ENCODE measurements around the gene ZMPSTE24. TPM values are rescaled to one million over a fixed set of nuclear protein-coding genes. Genes with fewer than 3 reads are reported as not detected.
"Not testable (repeated sequence)": the region's sequence is repeated elsewhere in the genome, so short reads cannot be mapped to it uniquely, and the experiment has no call there.

Gene ZMPSTE24
- polyA plus RNA-seq = 22.9 TPM

GRCh38 chr1:40257688-40258444 lies at the start of gene ZMPSTE24:
Gene ZMPSTE24 (plus strand): TSS chr1:40258236. CDS start chr1:40258272, 36 bp downstream.
- H3K27me3 Mint-ChIP-seq = no peaks in the 10 kb centered on the region
- H3K27ac Mint-ChIP-seq = peak within 1 kb of the TSS; percentile 93 to 100 (median 99)
- peaks cover 19 to 27% (median 25%) of the 10 kb centered on the region in 3 donors for H3K4me1 Mint-ChIP-seq
- H3K4me3 Mint-ChIP-seq = peak within 1 kb of the TSS; percentile 97 to 99 (median 97)
- no peaks in the 10 kb centered on the region for H3K9me3 Mint-ChIP-seq
- no peaks in the 10 kb centered on the region for H3K36me3 Mint-ChIP-seq

GRCh38 chr1:40210511-40211204 lies 47.4 kb upstream of the ZMPSTE24 start:
- Mint-ChIP-seq H3K27ac (peak overlapping the region in 1 of 3 donors; percentile 36), H3K36me3 (peaks cover 7% of the 10 kb centered on the region), H3K4me1 (peaks cover 3 to 5% (median 4%) of the 10 kb centered on the region in 3 donors), H3K4me3 (no peak overlapping the region), H3K9me3 (peaks cover 0 to 1% (median 0%) of the 10 kb centered on the region in 3 donors), H3K27me3 (no peaks in the 10 kb centered on the region)

- Mint-ChIP-seq H3K27ac (no peak overlapping the region), H3K36me3 (peaks cover 2% of the 10 kb centered on the region), H3K4me3 (no peak overlapping the region)
These were observed 39.7 kb upstream of the ZMPSTE24 start for GRCh38 chr1:40218333-40218732.

DNA sequence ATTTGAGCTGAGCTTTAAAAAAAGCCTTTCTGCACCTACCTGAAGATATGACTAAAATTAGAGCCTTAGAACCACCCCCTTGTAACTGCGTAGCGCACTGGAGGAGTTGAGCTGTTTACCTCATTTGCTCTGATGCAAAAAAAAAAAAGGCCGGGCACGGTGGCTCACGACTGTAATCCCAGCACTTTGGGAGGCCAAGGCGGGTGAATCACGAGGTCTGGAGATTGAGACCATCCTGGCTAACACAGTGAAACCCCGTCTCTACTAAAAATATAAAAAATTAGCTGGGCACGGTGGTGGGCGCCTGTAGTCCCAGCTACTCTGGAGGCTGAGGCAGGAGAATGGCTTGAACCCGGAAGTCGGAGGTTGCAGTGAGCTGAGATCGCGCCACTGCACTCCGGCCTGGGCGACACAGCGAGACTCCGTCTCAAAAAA lies 36.5 kb upstream of the ZMPSTE24 start:
- H3K9me3 Mint-ChIP-seq, H3K4me1 Mint-ChIP-seq, H3K36me3 Mint-ChIP-seq, H3K27ac Mint-ChIP-seq, H3K4me3 Mint-ChIP-seq, H3K27me3 Mint-ChIP-seq: not testable (repeated sequence)

More at GRCh38 chr1:40218333-40218732, 39.7 kb upstream of the ZMPSTE24 start:
- Mint-ChIP-seq H3K9me3 (no peaks in the 10 kb centered on the region), H3K4me1 (peaks cover 0 to 3% (median 0%) of the 10 kb centered on the region in 3 donors), H3K27me3 (no peaks in the 10 kb centered on the region)

DNA sequence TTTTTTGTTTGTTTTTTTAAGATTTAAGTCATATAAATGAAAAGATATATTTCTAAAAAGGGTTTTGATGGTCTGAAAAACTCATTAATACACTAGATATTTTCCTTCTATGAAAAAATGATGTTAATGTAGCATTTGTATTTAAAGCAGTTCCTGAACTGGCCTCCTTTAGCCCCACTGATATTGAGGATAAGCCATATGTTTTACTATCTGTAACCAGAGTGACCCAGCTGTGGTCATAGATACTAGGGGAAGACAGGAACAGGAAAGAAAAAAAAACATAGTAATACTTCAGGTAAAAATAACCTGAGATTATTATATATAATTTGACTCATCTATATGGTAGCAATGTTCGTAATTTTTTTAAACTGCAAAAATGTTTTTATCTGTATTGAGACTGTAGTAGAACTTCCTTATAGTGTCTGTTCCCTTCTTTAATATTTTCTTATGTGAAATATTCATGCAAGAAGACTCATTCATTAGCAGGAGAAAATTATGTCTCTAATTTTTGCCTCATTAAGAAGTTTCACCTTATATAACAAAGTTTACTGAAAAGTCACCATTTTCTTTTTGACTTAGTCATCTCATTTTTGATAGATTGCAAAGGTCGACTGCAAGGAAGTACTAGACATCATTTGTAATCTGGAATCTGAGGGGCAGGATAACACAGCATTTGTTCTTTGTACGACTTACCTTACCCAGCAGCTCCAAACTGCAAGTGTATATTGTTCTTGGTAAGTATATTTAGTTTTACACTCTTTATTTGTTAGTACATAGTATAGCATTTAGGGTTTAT lies 35.9 kb upstream of the ZMPSTE24 start:
- H3K9me3 Mint-ChIP-seq = no peaks in the 10 kb centered on the region
- no peak overlapping the region for H3K27ac Mint-ChIP-seq
- H3K27me3 Mint-ChIP-seq = no peaks in the 10 kb centered on the region
- H3K4me1 Mint-ChIP-seq = peaks cover 0 to 3% (median 2%) of the 10 kb centered on the region in 3 donors
- peaks cover under 1% of the 10 kb centered on the region for H3K36me3 Mint-ChIP-seq
- no peak overlapping the region for H3K4me3 Mint-ChIP-seq

DNA sequence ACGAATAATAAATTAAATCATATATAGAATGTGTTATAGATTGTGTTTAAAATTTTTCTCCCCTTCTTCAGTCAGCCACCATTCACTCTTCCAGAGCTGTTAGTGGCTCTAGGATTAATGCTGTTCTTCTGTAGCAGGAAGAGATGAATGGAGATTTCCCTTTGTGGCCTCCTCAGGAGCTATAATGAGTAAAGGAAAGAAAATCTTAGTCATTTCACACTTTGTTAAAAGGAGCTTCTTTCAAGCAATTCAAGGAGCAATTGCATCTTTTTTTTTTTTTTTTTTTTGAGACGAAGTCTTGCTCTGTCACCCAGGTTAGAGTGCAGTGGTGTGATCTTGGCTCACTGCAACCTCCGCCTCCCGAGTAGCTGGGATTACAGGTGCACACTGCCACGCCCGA lies 34.0 kb upstream of the ZMPSTE24 start:
- Mint-ChIP-seq H3K36me3 (peaks cover 2% of the 10 kb centered on the region), H3K9me3 (no peaks in the 10 kb centered on the region), H3K4me1 (peaks cover 0 to 3% (median 2%) of the 10 kb centered on the region in 3 donors), H3K27ac (no peak overlapping the region), H3K27me3 (no peaks in the 10 kb centered on the region), H3K4me3 (no peak overlapping the region)

GRCh38 chr1:40226192-40226591 lies 31.8 kb upstream of the ZMPSTE24 start:
- Mint-ChIP-seq H3K27ac (no peak overlapping the region), H3K4me3 (no peak overlapping the region), H3K36me3 (peaks cover 7% of the 10 kb centered on the region), H3K9me3 (peaks cover 0 to 1% (median 0%) of the 10 kb centered on the region in 3 donors), H3K27me3 (no peaks in the 10 kb centered on the region), H3K4me1 (peaks cover 2 to 6% (median 2%) of the 10 kb centered on the region in 3 donors)

GRCh38 chr1:40232444-40232843 lies 25.6 kb upstream of the ZMPSTE24 start:
- H3K36me3 Mint-ChIP-seq = peaks cover 20% of the 10 kb centered on the region
- H3K9me3 Mint-ChIP-seq = peaks cover 0 to 1% (median 0%) of the 10 kb centered on the region in 3 donors
- H3K4me3 Mint-ChIP-seq = no peak overlapping the region
- H3K4me1 Mint-ChIP-seq = peaks cover 0 to 8% (median 4%) of the 10 kb centered on the region in 3 donors
- no peak overlapping the region for H3K27ac Mint-ChIP-seq
- no peaks in the 10 kb centered on the region for H3K27me3 Mint-ChIP-seq

DNA sequence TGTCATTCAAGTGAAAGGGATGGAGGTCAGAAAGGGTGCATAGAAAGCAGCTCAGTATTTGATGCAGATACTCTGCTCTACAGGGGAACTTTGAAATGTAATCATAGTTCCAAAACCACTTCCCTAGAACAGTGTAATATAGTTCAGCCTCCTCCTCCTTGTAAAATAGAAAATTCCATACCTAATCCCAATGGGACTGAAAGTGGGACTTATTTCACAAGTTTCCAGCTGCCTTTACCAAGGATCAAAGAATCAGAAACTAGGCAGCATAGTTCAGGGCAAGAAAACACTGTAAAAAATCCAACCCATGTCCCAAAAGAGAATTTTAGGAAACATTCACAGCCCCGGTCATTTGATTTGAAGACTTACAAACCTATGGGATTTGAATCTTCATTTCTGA lies 18.4 kb upstream of the ZMPSTE24 start:
- Mint-ChIP-seq H3K4me3 (no peak overlapping the region), H3K27ac (peak overlapping the region in 1 of 3 donors; percentile 10), H3K4me1 (peaks cover 5 to 8% (median 6%) of the 10 kb centered on the region in 3 donors), H3K9me3 (no peaks in the 10 kb centered on the region), H3K27me3 (no peaks in the 10 kb centered on the region), H3K36me3 (peaks cover 4% of the 10 kb centered on the region)

DNA sequence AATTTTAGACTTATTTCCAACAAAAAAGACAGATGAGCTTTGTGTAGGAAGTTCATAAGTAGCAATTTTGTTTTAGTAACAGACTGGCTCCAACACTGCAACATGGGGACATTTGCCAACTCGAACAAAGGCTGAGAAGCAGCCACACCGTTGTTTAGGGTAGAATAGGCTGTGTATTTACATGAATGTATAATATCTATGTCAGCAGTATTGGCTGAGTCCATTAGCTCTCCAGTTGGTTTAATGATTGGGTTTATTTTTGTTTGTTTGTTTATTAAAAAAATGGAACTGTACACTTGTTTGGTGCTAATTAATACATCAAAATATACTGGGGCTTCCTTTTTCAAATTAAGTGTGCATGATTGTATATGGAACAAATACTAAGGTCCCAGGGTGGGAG lies 17.6 kb upstream of the ZMPSTE24 start:
- Mint-ChIP-seq H3K27me3 (no peaks in the 10 kb centered on the region), H3K4me3 (no peak overlapping the region), H3K27ac (peak overlapping the region in 1 of 3 donors; percentile 10), H3K9me3 (no peaks in the 10 kb centered on the region), H3K36me3 (peaks cover 4% of the 10 kb centered on the region), H3K4me1 (peaks cover 5 to 8% (median 6%) of the 10 kb centered on the region in 3 donors)

DNA sequence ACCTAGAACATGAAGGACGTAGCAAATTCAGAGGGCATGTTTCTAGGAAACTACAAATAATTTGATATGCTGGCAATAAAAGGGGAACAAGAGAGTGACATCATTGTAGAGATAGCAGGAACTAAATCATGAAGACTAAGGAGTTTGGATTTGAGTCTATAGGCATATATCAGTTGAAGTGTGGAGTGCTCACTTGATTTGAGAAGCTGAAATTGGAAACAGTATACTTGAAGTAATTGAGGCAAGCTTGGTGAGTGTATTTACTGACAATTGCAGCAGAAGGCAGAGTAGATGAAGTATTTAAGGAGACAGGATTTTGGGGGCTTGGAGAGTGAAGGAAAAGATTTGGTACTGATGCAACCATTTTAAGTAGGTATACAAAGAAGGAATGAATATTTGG lies 16.7 kb upstream of the ZMPSTE24 start:
- peak overlapping the region in 1 of 3 donors; percentile 74 for H3K27ac Mint-ChIP-seq
- peaks cover 4% of the 10 kb centered on the region for H3K36me3 Mint-ChIP-seq
- H3K9me3 Mint-ChIP-seq = no peaks in the 10 kb centered on the region
- no peak overlapping the region for H3K4me3 Mint-ChIP-seq
- H3K27me3 Mint-ChIP-seq = peaks cover 3% of the 10 kb centered on the region
- peaks cover 5 to 8% (median 6%) of the 10 kb centered on the region in 3 donors for H3K4me1 Mint-ChIP-seq

DNA sequence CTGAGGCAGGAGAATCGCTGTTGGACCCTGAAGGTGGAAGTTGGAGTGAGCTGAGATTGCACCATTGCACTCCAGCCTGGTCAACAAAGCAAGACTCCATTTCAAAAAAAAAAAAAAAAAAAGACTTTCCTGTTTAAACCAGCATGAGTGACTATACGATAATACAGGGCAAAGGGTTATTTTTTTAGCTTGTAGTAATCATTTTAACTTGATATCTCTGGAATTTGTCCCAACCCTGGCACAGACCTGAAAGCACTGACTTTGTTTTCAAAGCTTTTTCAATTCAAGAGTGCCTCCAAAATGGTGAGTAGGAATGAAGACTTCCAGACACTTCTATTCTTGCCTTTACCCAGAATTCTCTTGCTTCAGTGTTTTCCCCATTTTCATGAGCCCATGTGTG lies 14.7 kb upstream of the ZMPSTE24 start:
- no peak overlapping the region for H3K4me3 Mint-ChIP-seq
- H3K27me3 Mint-ChIP-seq = peaks cover 3% of the 10 kb centered on the region
- H3K9me3 Mint-ChIP-seq = no peaks in the 10 kb centered on the region
- H3K36me3 Mint-ChIP-seq = no peaks in the 10 kb centered on the region
- H3K27ac Mint-ChIP-seq = no peak overlapping the region
- peaks cover 5 to 8% (median 6%) of the 10 kb centered on the region in 3 donors for H3K4me1 Mint-ChIP-seq

DNA sequence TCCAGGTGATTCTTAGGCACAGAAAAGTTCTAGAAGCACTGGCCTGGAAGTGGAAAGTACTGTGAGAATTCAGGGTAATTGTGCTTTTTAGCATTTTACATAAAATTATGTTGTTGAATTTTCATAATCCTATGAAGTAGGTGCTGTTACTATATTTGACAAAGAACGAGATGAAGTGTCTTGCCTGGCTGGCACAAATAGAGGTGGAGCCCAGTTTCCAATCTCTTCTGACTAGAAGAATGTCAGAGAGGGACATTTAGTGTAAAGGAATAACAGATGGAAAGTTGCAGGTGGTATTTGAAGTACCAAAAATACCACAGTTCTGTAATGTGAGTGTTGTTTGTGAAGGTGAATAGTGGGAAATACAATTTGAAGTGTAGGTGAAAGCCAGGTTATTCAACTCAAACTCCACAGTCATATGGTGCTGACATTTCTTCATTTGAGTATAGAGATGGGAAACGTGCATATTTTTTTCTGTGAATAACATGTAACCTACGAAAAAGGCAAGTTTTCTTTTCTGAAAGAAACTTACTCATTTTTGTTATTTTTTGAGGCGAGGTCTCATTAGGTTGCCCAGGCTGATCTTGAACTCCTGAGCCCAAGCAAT lies 13.8 kb upstream of the ZMPSTE24 start:
- Mint-ChIP-seq H3K27ac (no peak overlapping the region), H3K4me3 (no peak overlapping the region)

DNA sequence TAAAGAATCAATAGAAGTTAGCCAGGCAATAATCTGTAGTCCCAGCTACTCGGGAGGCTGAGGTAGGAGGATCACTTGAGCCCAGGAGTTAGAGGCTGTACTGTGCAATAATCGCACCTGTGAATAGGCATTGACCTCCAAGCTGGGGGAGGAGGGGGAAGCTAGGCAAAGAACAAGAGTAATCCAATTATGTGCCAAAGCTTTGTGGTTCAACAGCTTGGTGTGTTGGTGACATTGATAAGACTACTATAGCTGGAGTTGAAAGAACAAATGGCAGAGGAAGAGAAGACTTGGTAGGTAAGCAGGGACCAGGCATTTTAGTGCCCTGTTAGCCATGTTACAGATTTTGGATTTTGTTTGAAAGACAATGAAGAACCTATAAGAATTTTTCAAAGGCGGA lies 12.3 kb upstream of the ZMPSTE24 start:
- no peak overlapping the region for H3K27ac Mint-ChIP-seq
- H3K36me3 Mint-ChIP-seq = no peaks in the 10 kb centered on the region
- peaks cover 3% of the 10 kb centered on the region for H3K27me3 Mint-ChIP-seq
- H3K4me1 Mint-ChIP-seq = peaks cover 5 to 8% (median 6%) of the 10 kb centered on the region in 3 donors
- no peak overlapping the region for H3K4me3 Mint-ChIP-seq
- no peaks in the 10 kb centered on the region for H3K9me3 Mint-ChIP-seq

More for the DNA sequence above, 13.8 kb upstream of the ZMPSTE24 start:
- H3K9me3 Mint-ChIP-seq = no peaks in the 10 kb centered on the region
- H3K36me3 Mint-ChIP-seq = no peaks in the 10 kb centered on the region
- peaks cover 5 to 8% (median 6%) of the 10 kb centered on the region in 3 donors for H3K4me1 Mint-ChIP-seq
- peaks cover 3% of the 10 kb centered on the region for H3K27me3 Mint-ChIP-seq

Measured in IgD-negative memory B cell (primary cell).